SIG-M5 treated with dmso at 0.1 percent for 504 hours (cell line): ENCODE measurements around the gene ZNF358.

ENCODE experiments used
- DNase-seq: peaks from one replicate; lab custom pipeline; 2025; ENCODE audit not compliant: unreplicated experiment; lab: John Stamatoyannopoulos, UW

The ZNF358 gene

DNA sequence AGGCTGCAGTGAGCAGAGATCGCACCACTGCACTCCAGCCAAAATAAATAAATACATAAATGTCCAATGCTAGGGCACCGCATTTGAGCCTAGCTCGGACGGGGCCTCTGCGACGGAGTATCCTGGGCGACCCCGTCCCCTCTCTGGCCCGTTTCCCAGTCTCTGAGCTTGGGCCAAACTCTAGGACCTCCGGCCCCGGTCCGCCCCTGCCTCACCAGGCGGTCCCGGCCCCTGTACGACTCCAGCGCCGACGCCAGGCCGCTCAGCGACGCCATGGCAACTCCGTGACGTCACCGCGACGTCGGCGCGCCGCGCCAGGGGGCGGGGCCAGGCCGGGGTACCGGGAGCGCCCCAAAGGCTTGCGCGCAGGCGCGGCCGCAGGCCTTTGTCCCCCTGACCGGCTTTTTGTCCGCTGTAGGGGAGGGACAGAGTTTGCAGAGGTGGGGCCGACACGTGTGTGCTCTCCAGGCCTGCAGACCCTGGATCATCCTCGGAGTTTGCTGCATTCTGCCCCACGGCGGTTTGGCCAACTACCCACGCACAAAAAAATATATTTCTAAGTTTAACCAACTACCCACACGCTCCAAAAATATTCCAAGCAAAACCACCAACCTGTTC, 27.1 kb upstream of the ZNF358 start, which contains the start of gene PEX11G:
Gene PEX11G (minus strand): TSS at position 300 of the 618 bp plus-strand sequence. CDS start 25 bp downstream, at position 275.
- peak; percentile 33 for DNase-seq

DNA sequence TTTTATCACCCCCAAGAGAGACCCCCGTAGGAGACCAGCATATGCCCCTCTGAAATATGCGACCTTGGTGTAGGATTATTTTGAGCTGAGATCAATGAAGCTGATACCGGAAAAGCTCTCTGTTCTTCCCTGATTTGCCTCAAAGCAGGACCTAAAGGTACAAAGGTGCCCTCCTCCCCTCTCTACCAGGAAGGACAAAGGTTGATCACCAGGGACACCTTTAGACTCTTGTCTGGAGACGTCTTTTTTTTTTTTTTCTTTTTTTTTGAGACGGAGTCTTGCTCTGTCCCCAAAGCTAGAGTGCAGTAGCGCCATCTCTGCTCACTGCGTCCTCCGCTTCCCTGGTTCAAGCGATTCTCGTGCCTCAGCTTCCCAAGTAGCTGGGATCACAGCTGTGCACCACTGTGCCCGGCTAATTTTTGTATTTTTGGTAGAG, 26.3 kb upstream of the ZNF358 start:
- no peak for DNase-seq

DNA sequence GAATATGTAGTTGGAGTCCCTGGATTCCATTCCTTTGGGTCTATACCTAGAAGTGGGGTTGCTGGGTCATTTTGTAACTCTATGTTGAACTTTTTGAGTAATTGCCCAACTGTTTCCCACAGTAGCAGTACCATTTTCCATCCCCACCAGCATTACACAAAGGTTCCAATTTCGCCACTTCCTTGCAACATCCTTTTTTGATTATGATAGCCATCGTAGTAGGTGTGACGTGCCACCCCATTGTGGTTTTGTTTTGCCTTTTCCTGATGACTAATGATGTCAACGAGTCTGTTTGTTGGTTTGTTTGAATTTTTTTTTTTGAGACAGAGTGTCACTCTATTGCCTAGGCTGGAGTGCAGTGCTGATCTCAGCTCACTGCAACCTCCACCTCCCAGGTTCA, 23.8 kb upstream of the ZNF358 start:
- peak; percentile 97 for DNase-seq

DNA sequence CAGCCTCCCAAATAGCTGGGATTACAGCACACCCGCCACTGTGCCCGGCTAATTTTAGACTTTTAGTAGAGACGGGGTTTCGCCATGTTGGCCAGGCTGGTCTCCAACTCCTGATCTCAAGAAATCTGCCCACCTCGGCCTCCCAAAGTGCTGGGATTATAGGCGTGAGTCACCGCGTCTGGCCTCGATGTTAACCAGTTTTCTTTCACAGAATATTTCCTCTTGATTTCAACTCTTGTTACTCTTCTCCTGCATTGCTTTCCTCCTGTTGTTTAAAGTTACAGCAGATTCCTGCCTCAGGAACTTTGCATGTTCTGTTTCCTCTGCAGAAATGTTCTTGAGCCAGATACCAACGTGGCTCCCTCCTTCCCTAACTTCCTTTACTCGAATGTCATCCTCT, 23.3 kb upstream of the ZNF358 start:
- peak; percentile 48 for DNase-seq

DNA sequence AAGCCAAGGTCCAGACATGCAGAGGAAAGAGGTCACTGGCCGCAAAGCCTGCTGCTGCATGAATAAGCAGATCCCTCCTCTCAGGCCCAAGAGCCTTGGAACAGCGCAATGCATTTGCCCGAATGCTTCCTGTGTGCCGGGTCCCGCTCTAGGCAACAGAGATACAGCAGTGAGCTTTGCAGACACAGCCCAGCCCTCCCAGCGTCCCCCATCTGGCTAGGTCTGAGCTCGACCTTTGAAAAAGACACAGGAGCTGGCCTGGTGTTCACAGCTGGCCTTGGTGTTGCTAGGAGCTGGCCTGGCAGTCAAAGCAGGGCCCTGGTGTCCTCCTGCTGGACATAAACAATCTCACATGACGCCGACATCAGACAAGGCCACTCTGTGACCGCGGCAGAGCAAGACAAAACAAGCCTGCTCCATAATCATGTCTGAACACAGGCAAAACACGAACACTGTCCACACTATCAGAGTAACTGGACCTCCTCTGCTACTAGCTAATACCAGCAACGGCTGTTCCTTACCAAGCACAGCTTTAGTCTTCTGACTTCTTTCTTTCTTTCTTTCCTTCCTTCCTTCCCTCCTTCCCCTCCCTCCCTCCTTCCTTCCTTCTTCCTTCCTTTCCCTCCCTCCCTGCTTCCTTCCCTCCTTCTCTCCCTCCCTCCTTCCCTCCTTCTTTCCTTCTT, 21.3 kb upstream of the ZNF358 start:
- no peak for DNase-seq

DNA sequence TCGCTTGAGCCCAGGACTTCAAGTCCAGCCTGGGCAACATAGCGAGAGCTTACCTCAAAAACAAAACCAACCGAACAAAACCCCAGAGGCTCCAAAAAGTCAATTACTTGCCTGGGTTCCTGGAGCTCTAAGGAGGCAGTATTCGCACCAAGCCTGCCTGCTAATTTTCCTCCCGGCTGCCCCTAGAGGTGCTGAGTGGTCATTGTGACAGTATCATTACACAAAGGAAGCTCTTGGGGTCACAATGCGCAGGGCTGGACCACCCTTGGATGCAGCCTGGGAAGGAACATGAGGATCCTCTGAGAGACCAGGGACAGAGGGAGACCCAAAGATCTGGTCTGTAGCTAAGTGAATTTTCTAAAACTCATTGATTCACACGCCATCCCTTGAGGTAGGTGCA, 18.6 kb upstream of the ZNF358 start:
- peak; percentile 37 for DNase-seq

DNA sequence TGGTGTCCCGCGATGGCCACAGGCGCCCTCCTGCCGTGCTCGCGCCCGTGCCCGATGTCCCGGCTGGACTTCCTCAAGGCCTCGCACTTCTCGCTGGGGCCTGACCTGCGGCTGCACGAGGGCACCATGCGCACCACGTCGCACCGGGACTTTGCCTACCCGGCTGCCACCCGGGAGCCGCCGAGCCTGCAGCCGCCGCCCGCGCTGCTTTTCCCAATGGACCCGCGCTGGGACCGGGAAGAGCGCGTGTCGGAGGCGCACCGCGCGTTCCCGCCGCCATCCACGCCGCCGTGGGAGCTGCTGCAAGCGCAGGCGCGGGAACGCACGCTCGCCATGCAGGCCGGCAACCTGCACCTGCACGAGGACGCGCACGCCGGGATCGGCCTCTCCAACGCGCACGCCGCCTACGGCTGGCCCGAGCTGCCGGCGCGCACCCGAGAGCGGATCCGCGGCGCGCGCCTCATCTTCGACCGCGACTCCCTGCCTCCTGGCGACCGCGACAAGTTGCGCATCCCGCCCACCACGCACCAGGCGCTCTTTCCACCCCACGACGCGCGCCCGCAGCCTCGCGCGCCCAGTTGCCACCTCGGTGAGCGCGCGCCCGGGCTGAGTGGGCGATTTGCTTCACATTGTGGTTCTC, 15.0 kb upstream of the ZNF358 start:
- peak; percentile 31 for DNase-seq

DNA sequence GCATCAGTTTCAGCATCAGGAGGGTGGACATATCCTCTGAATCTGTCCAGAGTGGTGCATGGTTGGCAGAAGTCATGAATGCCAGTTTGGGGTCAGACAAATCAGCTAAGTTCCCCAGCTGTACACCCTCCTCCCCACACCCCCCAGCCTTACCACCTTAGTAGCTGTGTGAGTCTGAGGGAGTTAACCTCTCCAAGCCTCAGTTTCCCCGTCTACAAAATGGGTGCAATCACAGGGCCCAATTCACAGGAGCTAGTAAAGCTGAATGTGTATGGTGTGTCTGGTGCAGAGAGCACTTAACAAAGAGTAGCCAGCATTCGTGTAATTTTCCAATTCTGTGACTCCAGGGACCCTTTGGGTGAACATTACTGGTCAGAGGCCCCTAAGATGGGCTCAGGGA, 13.4 kb upstream of the ZNF358 start:
- DNase-seq, result no peak

DNA sequence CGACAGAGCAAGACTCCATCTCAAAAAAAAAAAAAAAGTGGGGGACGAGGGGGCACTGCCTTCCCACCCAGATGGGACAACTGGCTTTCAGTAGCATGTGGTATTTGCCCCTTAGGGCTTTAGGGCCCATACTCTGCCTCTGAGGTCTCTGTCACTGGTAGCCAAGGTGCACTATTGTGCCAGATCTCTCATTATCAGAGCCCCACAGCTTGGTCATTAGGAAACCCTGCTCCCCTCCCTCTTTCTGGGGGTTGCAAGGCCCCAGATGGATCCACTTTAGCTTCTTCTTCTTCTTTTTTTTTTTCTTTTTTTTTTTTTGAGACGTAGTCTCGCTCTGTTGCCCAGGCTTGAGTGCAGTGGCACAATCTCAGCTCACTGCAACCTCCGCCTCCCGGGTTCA, 11.2 kb upstream of the ZNF358 start:
- no peak for DNase-seq

DNA sequence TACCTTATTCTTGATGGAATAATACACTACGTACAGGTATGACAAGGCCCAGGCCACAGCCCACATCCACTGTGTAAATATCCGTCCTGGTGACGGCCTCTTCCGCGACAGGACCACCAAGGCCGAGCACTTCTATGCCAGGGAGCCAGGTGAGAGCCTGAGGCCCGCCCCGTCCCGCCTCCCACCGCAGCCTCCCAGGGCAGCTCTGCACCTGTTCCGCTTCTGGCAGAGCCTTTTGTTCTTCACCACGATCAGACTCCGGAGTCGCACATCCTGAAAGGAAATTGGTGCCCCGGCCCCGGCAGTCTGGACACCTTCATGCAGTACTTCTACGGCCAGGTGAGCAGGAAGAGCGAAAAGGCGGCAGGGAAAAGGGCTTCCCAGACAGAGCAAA, 10.6 kb upstream of the ZNF358 start:
- DNase-seq, result no peak

DNA sequence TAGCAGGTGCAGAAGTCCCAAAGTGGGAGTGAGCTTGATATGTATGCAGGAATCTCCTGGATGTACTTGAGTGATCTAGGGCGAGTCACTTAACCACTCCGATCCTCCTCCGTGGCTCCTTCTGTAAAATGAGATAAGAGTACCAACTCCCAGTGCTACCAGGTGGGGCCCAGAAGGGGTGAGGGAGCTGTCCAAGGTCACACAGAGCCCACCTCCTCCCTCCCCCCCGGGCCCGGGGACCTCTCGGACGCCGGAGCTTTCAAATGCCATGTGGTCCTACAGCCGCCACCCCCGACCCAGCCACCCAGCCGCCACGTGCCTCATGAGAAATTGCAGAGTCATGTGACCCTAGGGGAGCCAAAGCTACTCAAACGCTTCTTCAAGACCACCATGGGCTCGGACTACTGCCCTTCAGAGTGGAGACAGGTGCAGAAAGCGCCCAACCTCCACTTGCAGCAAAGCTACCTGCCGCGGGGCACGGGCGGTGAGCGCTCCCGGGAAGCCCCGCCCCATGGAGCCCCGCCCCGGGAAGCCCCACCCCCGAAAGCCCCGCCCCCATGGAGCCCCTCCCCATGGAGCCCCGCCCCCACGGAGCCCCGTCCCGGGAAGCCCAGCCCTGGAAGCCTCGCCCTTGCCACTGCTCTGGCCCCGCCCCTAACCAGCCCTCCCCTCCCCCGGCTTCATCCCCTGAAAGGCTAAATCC, 10.1 kb upstream of the ZNF358 start:
- no peak for DNase-seq

DNA sequence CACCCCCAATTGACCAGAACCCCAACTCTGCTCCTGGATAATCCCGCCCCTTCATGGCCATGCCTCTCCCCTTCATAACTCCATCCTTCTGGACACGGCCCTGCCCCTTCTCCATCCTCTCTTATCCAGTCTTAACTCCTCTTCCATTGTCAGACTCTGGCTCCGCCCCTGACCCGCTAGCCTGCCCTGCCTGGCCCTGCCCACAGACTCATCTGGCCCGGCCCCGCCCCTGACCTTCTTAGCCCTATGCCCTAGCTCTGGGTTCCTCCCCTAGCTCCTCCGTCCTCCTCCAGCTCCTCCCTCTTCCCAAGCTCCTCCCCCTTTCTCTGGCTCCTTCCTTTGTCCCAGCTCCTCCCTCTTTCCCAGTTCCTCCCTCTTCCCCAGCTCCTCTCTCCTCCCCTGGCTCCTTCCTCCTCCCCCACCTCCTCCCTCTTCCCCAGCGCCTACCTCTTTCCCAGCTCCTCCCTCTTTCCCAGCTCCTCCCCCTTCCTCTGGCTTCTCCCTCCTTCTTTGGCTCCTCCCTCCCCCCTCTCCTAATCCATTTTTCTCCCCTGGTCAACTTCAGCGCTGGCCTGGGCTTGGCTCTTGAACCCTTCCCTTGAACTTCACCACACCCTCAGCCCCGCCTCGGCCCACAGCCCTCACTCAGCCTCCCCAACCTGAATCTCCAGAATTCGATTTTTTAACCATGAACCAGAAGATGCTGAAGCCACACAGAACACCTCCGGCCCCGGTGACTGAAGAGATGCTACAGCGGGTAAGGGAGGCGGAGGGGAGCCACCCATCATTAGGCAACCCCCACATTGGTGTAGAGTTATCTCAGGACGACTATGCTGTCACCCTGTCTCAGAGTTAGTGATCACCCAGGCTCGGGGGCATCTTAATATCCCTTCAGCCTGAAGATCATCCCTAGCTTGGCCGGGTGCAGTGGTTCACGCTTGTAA, 9.2 kb upstream of the ZNF358 start:
- peak; percentile 73 for DNase-seq

DNA sequence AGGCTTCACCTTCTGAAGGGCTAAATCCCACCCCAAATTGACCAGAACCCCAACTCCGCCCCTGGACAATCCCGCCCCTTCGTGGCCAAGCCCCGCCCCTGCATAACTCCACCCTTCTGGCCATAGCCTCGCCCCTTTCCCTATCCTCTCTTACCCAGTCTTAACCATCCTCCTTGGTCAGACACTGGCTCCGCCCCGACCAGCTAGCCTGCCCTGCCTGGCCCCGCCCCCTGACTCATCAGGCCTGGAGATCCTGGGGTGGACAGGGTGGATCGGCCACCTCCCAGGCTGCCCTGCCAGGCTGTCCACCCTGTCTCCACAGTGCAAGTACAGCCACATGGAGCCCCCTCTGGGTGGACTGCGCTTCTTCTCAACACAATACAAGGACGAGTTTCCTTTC, 8.0 kb upstream of the ZNF358 start:
- peak; percentile 39 for DNase-seq

DNA sequence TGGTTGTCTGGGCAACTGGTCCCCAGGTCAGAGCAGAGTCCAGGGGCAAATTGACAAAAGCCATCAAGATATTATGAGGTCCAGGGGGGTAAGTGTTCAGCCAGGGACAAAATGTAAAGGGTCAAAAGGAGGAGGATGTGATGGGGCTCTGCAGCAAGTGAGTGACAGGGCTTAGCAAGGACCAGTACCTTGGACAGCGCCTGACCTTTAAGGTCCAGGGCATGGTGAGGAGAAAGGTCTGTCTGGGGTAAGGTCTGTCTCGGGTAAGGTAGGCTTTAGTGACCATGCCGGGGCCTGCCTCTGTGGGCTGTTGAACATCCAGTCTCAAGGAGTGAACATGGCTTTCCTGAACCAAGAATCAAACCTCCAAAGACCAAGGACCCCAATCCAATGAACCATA, 6.3 kb upstream of the ZNF358 start:
- DNase-seq, result no peak

DNA sequence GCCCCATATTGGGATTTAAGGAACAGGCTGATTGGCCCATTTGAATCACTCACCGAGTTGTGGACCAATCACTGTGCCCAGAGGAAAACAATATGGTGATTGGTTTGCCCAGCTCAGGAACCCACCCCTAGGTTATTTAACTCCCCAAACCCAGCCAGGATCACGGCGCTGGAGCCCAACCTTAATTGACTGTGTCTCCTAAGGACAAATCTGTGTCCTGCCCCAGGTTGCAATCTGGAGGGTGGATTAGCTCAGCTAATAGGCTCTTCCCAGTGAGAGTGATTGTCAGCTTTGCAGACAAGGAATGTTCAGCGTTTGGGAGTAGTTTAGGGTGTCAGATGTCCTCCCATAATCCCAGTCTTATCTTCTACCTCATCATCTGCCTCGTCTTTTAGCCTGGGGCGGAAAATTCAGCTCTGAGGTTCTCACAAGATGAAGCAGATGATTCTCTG, 3.5 kb upstream of the ZNF358 start:
- DNase-seq, result no peak

DNA sequence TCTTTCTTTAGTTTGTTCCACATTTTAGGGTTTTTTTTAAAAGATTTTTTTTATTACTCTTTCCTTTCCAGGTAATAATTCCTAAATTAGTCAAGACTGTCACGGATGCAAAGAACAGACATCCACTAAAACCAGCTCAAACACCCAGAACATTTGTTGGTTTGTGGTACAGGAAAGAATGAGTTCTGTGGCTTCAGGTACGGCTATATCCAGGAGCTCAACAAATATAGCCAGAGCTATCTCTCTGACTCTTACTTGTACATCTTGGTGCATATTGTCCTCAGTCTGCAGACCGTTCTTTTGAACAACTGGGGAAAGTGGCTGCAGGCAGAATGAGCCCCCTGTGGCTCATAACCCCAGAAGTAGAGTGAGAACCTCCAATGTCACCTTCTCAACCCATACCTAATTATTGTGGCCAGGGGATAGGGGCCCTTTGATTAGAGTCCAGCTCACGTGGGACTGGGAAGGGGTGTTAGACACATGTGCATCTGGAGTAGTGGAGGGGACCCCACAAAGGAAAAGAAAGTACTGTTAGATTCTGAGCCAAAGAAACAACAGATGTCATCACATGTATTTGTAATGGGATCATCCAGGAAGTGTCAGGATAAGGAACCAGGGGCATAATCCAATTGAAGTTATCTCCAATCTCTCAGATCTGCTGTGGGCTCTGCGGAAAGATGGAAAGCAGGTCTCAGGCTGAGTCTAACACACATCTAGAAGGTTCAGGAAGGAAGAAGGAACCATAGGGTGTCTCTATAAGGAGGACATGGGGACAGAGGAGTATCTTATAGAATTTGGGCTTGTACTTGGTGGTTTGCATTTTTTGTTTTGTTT, 1.9 kb upstream of the ZNF358 start:
- DNase-seq, result no peak

DNA sequence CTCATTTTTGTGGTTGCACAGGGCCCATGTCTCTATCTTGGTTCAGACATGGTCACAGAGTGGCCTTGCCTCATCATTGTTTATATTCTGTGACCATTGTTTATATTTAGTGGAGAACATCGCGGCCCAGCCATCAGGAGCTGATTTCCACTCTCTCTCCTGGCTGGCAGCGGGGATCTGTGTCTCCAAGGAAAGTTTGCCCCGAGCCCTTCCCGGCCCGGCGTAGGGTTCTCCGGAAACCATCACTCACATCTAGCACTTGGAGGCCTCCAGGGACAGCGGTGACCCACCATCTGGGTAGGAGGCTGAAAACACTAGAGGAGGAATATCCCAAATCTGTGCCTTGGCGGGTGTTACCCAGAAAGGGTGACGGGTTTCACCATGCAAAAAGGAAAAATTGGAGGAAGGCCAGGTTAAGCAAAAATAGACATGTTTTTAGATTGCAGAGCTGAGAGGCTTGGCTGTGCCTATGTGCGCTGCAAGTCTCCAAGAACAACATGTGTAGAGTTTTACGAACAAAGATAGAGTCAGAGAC, 726 bp upstream of the ZNF358 start:
- DNase-seq, result no peak

DNA sequence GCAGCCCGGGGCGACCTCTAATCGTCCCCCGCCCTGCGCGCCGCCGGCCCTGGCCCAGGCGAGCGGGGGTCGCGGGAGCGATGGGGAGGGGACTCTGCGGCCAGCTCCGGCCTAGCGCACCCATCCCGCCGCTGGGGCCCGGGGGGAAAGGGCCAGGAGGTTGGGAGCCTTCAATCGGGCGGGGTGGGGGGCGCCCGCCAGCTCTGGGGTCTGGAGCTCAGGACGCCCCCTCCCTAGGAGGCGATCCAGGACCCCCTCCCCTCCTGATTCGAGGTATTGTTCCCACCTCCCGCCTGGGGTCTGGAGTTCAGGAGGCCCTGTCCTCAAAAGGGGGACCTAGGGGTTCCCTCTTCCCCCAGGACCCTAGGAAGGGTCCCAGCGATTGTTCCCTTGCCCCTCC, 430 bp downstream of the ZNF358 start:
- no peak for DNase-seq

DNA sequence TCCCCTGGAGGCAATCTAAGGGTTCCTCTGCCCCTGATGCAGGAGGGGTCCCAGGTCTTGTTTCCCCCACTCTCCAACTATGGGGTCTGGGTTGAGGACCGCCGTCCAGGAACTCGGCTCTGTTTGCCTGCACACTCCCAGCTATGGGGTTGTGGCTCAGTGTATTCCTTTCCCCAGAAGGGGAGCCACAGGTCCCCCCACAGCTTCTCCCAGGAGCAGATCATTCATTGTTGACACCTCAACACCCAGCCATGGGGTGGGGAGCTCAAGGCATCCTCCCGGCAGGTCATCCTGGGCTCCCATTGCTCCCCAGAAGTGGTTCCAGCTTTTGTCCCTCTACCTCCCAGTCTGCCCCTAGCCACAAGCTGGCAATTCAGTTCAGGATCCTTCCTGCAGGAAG, 975 bp downstream of the ZNF358 start:
- no peak for DNase-seq
